ENCODE data around the gene NRG4.
"Not testable (repeated sequence)": the region's sequence is repeated elsewhere in the genome, so short reads cannot be mapped to it uniquely, and the experiment has no call there.

DNA sequence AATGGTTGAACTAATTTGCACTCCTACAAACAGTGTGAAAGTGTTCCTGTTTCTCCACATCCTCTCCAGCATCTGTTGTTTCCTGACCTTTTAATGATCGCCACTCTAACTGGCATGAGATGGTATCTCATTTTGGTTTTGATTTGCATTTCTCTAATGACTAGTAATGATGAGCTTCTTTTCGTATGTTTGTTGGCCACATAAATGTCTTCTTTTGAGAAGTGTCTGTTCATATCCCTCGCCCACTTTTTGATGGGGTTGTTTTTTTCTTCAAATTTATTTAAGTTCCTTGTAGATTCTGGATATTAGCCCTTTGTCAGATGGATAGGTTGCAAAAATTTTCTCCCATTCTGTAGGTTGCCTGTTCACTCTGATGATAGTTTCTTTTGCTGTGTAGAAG, 101.9 kb downstream of the NRG4 start:
- TF ChIP-seq, protein P1, sequence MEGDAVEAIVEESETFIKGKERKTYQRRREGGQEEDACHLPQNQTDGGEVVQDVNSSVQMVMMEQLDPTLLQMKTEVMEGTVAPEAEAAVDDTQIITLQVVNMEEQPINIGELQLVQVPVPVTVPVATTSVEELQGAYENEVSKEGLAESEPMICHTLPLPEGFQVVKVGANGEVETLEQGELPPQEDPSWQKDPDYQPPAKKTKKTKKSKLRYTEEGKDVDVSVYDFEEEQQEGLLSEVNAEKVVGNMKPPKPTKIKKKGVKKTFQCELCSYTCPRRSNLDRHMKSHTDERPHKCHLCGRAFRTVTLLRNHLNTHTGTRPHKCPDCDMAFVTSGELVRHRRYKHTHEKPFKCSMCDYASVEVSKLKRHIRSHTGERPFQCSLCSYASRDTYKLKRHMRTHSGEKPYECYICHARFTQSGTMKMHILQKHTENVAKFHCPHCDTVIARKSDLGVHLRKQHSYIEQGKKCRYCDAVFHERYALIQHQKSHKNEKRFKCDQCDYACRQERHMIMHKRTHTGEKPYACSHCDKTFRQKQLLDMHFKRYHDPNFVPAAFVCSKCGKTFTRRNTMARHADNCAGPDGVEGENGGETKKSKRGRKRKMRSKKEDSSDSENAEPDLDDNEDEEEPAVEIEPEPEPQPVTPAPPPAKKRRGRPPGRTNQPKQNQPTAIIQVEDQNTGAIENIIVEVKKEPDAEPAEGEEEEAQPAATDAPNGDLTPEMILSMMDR (IDR thresholded peaks at IDR 0.05; ENCODE audit: insufficient read depth, low read depth, low read length), result not testable (repeated sequence)
- TF ChIP-seq EZH2 (IDR thresholded peaks at IDR 0.05; ENCODE audit: insufficient read depth, low read length), result not testable (repeated sequence)
